B cell (primary cell): Measurements from ENCODE around the gene ARMC9. TPM values are rescaled to one million over a fixed set of nuclear protein-coding genes. Genes with fewer than 3 reads are reported as not detected.

Source experiments
- ATAC-seq: fragments of 200-7000 bp; cut with Tn5 transposase; one replicate; pipeline ENCODE4 v1.10.0; 2021; ENCODE audit warnings: low read depth, mild to moderate bottlenecking, moderate number of reproducible peaks, moderate library complexity
- CTCF ChIA-PET: fragments of 350-600 bp; sonication (Branson Sonifier 250); formaldehyde crosslinking; loops from one replicate; lab custom pipeline; 2021; ENCODE audit warnings: antibody characterized with exemption, inconsistent platforms; lab: Charles Lee
- POLR2A ChIA-PET: fragments of 350-600 bp; sonication (Branson Sonifier 250); formaldehyde crosslinking; loops from one replicate; lab custom pipeline; 2021; ENCODE audit warnings: antibody characterized with exemption; lab: Charles Lee
- DNase-seq: peaks from one replicate; pipeline ENCODE4 v3.0.0; 2013
- H2AFZ ChIP-seq: 2 replicates; pipeline ENCODE4 v1.6.1; 2012; ENCODE audit warnings: mild to moderate bottlenecking, low read depth, low read length; ENCODE audit not compliant: insufficient read depth, poor library complexity, severe bottlenecking
- H3K27ac ChIP-seq, 2 donors: 1 replicate in 1 of 2; 2 replicates in 1 of 2; pipeline ENCODE4 v1.5.1; 2012 to 2013; ENCODE audit warnings: low read length in 2 of 2, mild to moderate bottlenecking in 2 of 2, moderate library complexity in 1 of 2
- H3K27me3 ChIP-seq, 4 experiments: fragments of 200-600 bp in 1 of 4; sonication (generic) in 1 of 4; replicated peaks in 1 of 4; 1 replicate in 2 of 4; 2 replicates in 2 of 4; pipeline versions ENCODE4 v1.6.1 to v1.7.0; 2013 to 2016; ENCODE audit warnings: low read length in 3 of 4, mild to moderate bottlenecking in 2 of 4, mixed read lengths in 1 of 4, moderate library complexity in 1 of 4; ENCODE audit not compliant: insufficient read depth in 4 of 4, control insufficient read depth in 3 of 4; ENCODE audit errors: control extremely low read depth in 1 of 4
- H3K36me3 ChIP-seq, 2 experiments: replicated peaks in 1 of 2; 1 replicate in 1 of 2; 2 replicates in 1 of 2; pipeline versions ENCODE4 v1.6.1 to v1.7.1; 2013; ENCODE audit warnings: low read length in 1 of 2; ENCODE audit not compliant: insufficient read depth in 2 of 2, control insufficient read depth in 1 of 2; ENCODE audit errors: control extremely low read depth in 1 of 2, extremely low read depth in 1 of 2
- H3K4me1 ChIP-seq, 2 donors: fragments of 200-600 bp in 1 of 2; sonication (generic) in 1 of 2; 1 replicate in 1 of 2; 2 replicates in 1 of 2; pipeline versions ENCODE4 v1.5.1 to v1.6.1; 2013 to 2017; ENCODE audit warnings: low read length in 2 of 2; ENCODE audit not compliant: control insufficient read depth in 2 of 2, insufficient read depth in 2 of 2
- H3K4me2 ChIP-seq: replicated peaks from 2 replicates; pipeline ENCODE3; 2012; ENCODE audit warnings: mild to moderate bottlenecking, low read depth, low read length; ENCODE audit not compliant: poor library complexity, severe bottlenecking
- H3K4me3 ChIP-seq, 5 experiments: fragments of 200-600 bp in 1 of 5; sonication (generic) in 1 of 5; 1 replicate in 3 of 5; 2 replicates in 2 of 5; pipeline versions ENCODE4 v1.5.1 to v1.7.0; 2011 to 2016; ENCODE audit warnings: low read length in 4 of 5, mild to moderate bottlenecking in 4 of 5, low read depth in 2 of 5, control low read depth in 1 of 5, moderate library complexity in 1 of 5; ENCODE audit not compliant: insufficient read depth in 1 of 5; ENCODE audit errors: control extremely low read depth in 1 of 5, extremely low read depth in 1 of 5
- H3K79me2 ChIP-seq: fragments of 200-600 bp; sonication (generic); one replicate; pipeline ENCODE4 v1.6.0; 2016; ENCODE audit warnings: low read length; ENCODE audit not compliant: control insufficient read depth, insufficient read depth
- H3K9ac ChIP-seq: fragments of 200-600 bp; sonication (generic); 2 replicates; pipeline ENCODE4 v1.6.1; 2017; ENCODE audit warnings: mild to moderate bottlenecking, low read length, moderate library complexity
- H3K9me3 ChIP-seq, 3 donors: one replicate each; pipeline versions ENCODE4 v1.6.1 to v1.7.1; 2013; ENCODE audit warnings: low read length in 2 of 3; ENCODE audit not compliant: control insufficient read depth in 2 of 3, insufficient read depth in 1 of 3; ENCODE audit errors: control extremely low read depth in 1 of 3
- H4K20me1 ChIP-seq: 2 replicates; pipeline ENCODE4 v1.6.0; 2012; ENCODE audit warnings: mild to moderate bottlenecking, low read length; ENCODE audit not compliant: insufficient read depth, control insufficient read depth, poor library complexity, severe bottlenecking
- H3K27ac Mint-ChIP-seq: one replicate; pipeline ENCODE4 v1.8.0; 2021; ENCODE audit warnings: mixed read lengths
- H3K27me3 Mint-ChIP-seq: one replicate; pipeline ENCODE4 v1.8.0; 2021; ENCODE audit warnings: mixed read lengths
- H3K4me1 Mint-ChIP-seq: one replicate; pipeline ENCODE4 v1.8.0; 2021; ENCODE audit warnings: mixed read lengths
- H3K4me3 Mint-ChIP-seq: one replicate; pipeline ENCODE4 v1.8.0; 2021; ENCODE audit warnings: mixed read lengths
- H3K9me3 Mint-ChIP-seq: one replicate; pipeline ENCODE4 v1.8.0; 2022; ENCODE audit warnings: mixed read lengths; ENCODE audit not compliant: insufficient read depth
- EZH2 ChIP-seq: IDR thresholded peaks from 2 replicates; pipeline ENCODE4 v1.6.1; 2012; ENCODE audit warnings: borderline replicate concordance, low read depth, mild to moderate bottlenecking, moderate library complexity, low read length; ENCODE audit not compliant: insufficient read depth, poor library complexity, severe bottlenecking
- WGBS: methylation state at CpG from one replicate; pipeline ENCODE4 v1.1.5; 2013; ENCODE audit warnings: missing lambda C conversion rate; ENCODE audit not compliant: insufficient coverage; 5-methylcytosine and 5-hydroxymethylcytosine counted together
- intact Hi-C: fragments of 100-400 bp; cut with micrococcal nuclease; formaldehyde crosslinking; loops from one replicate; pipeline ENCODE4 v1.10.0; 2022
- polyA plus RNA-seq: library from polyadenylated mRNA; depleted of rRNA; stranded (reverse); fragments of >200 nt; gene quantifications from 2 replicates; pipeline ENCODE4 v1.2.3, GENCODE V29; 2012
- total RNA-seq, 2 donors: library from RNA; stranded (reverse); fragments of 120-200 nt in 1 of 2; gene quantifications; 1 replicate in 1 of 2; 2 replicates in 1 of 2; pipeline versions ENCODE4 v1.2.3 to v1.2.4, GENCODE V29; 2013 to 2022
- TF ChIP-seq, protein P1 (sequence below): fragments of 200-600 bp; IDR thresholded peaks from one replicate; pipeline ENCODE4 v1.8.0; 2022; ENCODE audit warnings: antibody characterized with exemption, mild to moderate bottlenecking

Gene ARMC9
- total and polyA plus RNA-seq, 2 donors (not counting 1 experiment from before 2014, with no cell fraction given), result 0.40 to 5.4 TPM

DNA sequence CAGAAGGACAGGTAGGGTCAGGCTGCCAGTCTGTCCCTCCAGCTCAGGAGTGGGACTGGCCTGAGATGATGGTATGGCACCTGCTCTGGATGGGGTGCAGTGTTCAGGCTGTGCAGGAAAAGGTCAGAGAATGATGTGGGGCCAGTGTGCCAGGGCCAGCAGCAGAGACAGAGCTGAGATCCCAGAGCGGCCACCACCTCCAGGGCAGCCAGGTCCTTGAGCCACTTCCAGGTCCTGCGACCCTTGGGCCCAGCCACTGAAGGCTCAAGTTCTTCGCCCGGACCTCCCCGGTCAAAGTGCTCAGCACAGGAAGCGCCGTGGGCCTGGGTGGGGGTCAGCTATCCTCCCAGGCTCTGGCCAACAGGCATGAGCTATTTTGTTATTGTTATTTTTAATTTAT is 12.1 kb upstream of the ARMC9 start:
- ATAC-seq (no peak), DNase-seq (no peak)
- no peak overlapping the region for H3K27ac Mint-ChIP-seq
- H3K27me3 ChIP-seq, result peaks cover 0 to 11% (median 2%) of the 10 kb centered on the region in 4 experiments
- CTCF ChIA-PET, result interaction anchor here (0.5 kb wide), 1 partner anchor 125 kb away, joined by 4 read pairs; no protein-coding TSS in a partner anchor
- no peaks in the 10 kb centered on the region for H4K20me1 ChIP-seq
- POLR2A ChIA-PET, result no interaction called here
- intact Hi-C loops, result no loop called here
- H3K36me3 ChIP-seq, result no peaks in the 10 kb centered on the region
- no peak overlapping the region for H3K27ac ChIP-seq
- no peak overlapping the region for H3K9ac ChIP-seq
- peaks cover 28% of the 10 kb centered on the region for H3K27me3 Mint-ChIP-seq
- H3K4me1 Mint-ChIP-seq, result peaks cover 16% of the 10 kb centered on the region
- H3K79me2 ChIP-seq, result no peaks in the 10 kb centered on the region
- H3K4me2 ChIP-seq, result no peak overlapping the region
- no peaks in the 10 kb centered on the region for H3K9me3 Mint-ChIP-seq
- no peak overlapping the region for H2AFZ ChIP-seq
- peaks cover 5 to 14% of the 10 kb centered on the region in 2 donors for H3K4me1 ChIP-seq
- peaks cover 0 to 3% (median 0%) of the 10 kb centered on the region in 3 donors for H3K9me3 ChIP-seq
- TF ChIP-seq, protein P1, sequence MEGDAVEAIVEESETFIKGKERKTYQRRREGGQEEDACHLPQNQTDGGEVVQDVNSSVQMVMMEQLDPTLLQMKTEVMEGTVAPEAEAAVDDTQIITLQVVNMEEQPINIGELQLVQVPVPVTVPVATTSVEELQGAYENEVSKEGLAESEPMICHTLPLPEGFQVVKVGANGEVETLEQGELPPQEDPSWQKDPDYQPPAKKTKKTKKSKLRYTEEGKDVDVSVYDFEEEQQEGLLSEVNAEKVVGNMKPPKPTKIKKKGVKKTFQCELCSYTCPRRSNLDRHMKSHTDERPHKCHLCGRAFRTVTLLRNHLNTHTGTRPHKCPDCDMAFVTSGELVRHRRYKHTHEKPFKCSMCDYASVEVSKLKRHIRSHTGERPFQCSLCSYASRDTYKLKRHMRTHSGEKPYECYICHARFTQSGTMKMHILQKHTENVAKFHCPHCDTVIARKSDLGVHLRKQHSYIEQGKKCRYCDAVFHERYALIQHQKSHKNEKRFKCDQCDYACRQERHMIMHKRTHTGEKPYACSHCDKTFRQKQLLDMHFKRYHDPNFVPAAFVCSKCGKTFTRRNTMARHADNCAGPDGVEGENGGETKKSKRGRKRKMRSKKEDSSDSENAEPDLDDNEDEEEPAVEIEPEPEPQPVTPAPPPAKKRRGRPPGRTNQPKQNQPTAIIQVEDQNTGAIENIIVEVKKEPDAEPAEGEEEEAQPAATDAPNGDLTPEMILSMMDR, result no peak
- TF ChIP-seq EZH2, result no peak
- H3K4me3 Mint-ChIP-seq, result no peak overlapping the region
- H3K4me3 ChIP-seq, result no peak overlapping the region
- 42% methylated on average over 2 of the region's 7 CpGs for WGBS

GRCh38 chr2:231187736-231188505 is 10.5 kb upstream of the ARMC9 start:
- TF ChIP-seq, protein P1, result no peak
- no peak for TF ChIP-seq EZH2
- no peaks in the 10 kb centered on the region for H3K79me2 ChIP-seq
- Mint-ChIP-seq H3K4me1 (peaks cover 2% of the 10 kb centered on the region), H3K9me3 (no peaks in the 10 kb centered on the region), H3K27me3 (peaks cover 37% of the 10 kb centered on the region), H3K4me3 (no peak overlapping the region), H3K27ac (no peak overlapping the region)
- DNase-seq (no peak), ATAC-seq (no peak)
- H3K9me3 ChIP-seq, result peaks cover 0 to 3% (median 0%) of the 10 kb centered on the region in 3 donors
- POLR2A ChIA-PET, result interaction anchor here (0.6 kb wide), 1 partner anchor 209 kb away, joined by 3 read pairs; no protein-coding TSS in a partner anchor
- no peak overlapping the region for H3K4me2 ChIP-seq
- peaks cover 0 to 16% (median 3%) of the 10 kb centered on the region in 4 experiments for H3K27me3 ChIP-seq
- no peak overlapping the region for H3K4me3 ChIP-seq
- peaks cover 0 to 3% of the 10 kb centered on the region in 2 donors for H3K4me1 ChIP-seq
- H2AFZ ChIP-seq, result no peak overlapping the region
- no peaks in the 10 kb centered on the region for H4K20me1 ChIP-seq
- no peak overlapping the region for H3K27ac ChIP-seq
- CTCF ChIA-PET, result no interaction called here
- intact Hi-C loops, result no loop called here
- WGBS, result 79% methylated on average over 9 of the region's 18 CpGs
- no peak overlapping the region for H3K9ac ChIP-seq
- H3K36me3 ChIP-seq, result no peaks in the 10 kb centered on the region
